ENCODE data around the gene KDM5C. TPM values are rescaled to one million over a fixed set of nuclear protein-coding genes. Genes with fewer than 3 reads are reported as not detected.

The KDM5C gene
- total RNA-seq, 1 donor from 2014 or later, result 67.5 TPM

GRCh38 chrX:53163436-53163835, 61.6 kb downstream of the KDM5C start:
- no peak for TF ChIP-seq CTCF (IDR thresholded peaks at IDR 0.05)
- H3K27me3 ChIP-seq (ENCODE audit: low read depth), result no peaks in the 10 kb centered on the region
- H3K4me1 ChIP-seq, result no peaks in the 10 kb centered on the region
- no peaks in the 10 kb centered on the region for H3K9me3 ChIP-seq
- intact Hi-C loops (cut with DNase I), result no loop called here
- H3K27ac ChIP-seq, result no peak overlapping the region
- no peak overlapping the region for H3K4me3 ChIP-seq
- ATAC-seq (no peak), DNase-seq (no peak)
- no peaks in the 10 kb centered on the region for H3K36me3 ChIP-seq

- intact Hi-C loops (cut with DNase I), result no loop called here
- no peaks in the 10 kb centered on the region for H3K27me3 ChIP-seq (ENCODE audit: low read depth)
These were observed 64.6 kb downstream of the KDM5C start for GRCh38 chrX:53160297-53160983.

GRCh38 chrX:53159184-53159583, 65.8 kb downstream of the KDM5C start:
- Histone ChIP-seq H3K4me1 (no peaks in the 10 kb centered on the region), H3K9me3 (no peaks in the 10 kb centered on the region), H3K27ac (no peak overlapping the region), H3K36me3 (no peaks in the 10 kb centered on the region), H3K27me3 (ENCODE audit: low read depth) (no peaks in the 10 kb centered on the region), H3K4me3 (no peak overlapping the region)
- ATAC-seq, result no peak
- TF ChIP-seq CTCF (IDR thresholded peaks at IDR 0.05), result no peak
- no peak for DNase-seq
- intact Hi-C loops (cut with DNase I), result no loop called here

More at GRCh38 chrX:53160297-53160983, 64.6 kb downstream of the KDM5C start:
- ATAC-seq, result no peak
- Histone ChIP-seq H3K4me3 (no peak overlapping the region), H3K9me3 (no peaks in the 10 kb centered on the region), H3K4me1 (no peaks in the 10 kb centered on the region), H3K27ac (no peak overlapping the region), H3K36me3 (no peaks in the 10 kb centered on the region)
- TF ChIP-seq CTCF (IDR thresholded peaks at IDR 0.05), result no peak
- DNase-seq, result no peak

GRCh38 chrX:53156207-53156596, 68.8 kb downstream of the KDM5C start:
- Histone ChIP-seq H3K36me3 (no peaks in the 10 kb centered on the region), H3K4me3 (no peak overlapping the region), H3K27me3 (ENCODE audit: low read depth) (no peaks in the 10 kb centered on the region), H3K9me3 (no peaks in the 10 kb centered on the region), H3K27ac (no peak overlapping the region), H3K4me1 (no peaks in the 10 kb centered on the region)
- no peak for TF ChIP-seq CTCF (IDR thresholded peaks at IDR 0.05)
- ATAC-seq (no peak), DNase-seq (no peak)
- intact Hi-C loops (cut with DNase I), result no loop called here

- no peak overlapping the region for H3K27ac ChIP-seq
- TF ChIP-seq CTCF (IDR thresholded peaks at IDR 0.05), result no peak
- intact Hi-C loops (cut with DNase I), result no loop called here
- ATAC-seq (no peak), DNase-seq (no peak)
- H3K4me3 ChIP-seq, result no peak overlapping the region
- H3K27me3 ChIP-seq (ENCODE audit: low read depth), result no peaks in the 10 kb centered on the region
- H3K4me1 ChIP-seq, result no peaks in the 10 kb centered on the region
- H3K36me3 ChIP-seq, result no peaks in the 10 kb centered on the region
- H3K9me3 ChIP-seq, result no peaks in the 10 kb centered on the region
These were observed 69.3 kb downstream of the KDM5C start for GRCh38 chrX:53155512-53156206.
